Memory B cell (primary cell): Measurements from ENCODE around the gene MAMDC2.
"Not testable (repeated sequence)": the region's sequence is repeated elsewhere in the genome, so short reads cannot be mapped to it uniquely, and the experiment has no call there.

Experiments
- ATAC-seq: fragments of 150-1000 bp; cut with Tn5 transposase; 2 replicates; pipeline ENCODE4 v1.10.0; 2021; ENCODE audit warnings: low read depth, mild to moderate bottlenecking, moderate library complexity
- DNase-seq, 2 donors: peaks; one replicate each; pipeline ENCODE4 v3.0.0; 2022; ENCODE audit warnings: low spot score in 2 of 2
- H3K27ac Mint-ChIP-seq: one replicate; pipeline ENCODE4 v1.8.0; 2022; ENCODE audit warnings: mild to moderate bottlenecking, moderate library complexity, mixed read lengths
- H3K27me3 Mint-ChIP-seq: one replicate; pipeline ENCODE4 v1.8.0; 2022; ENCODE audit warnings: mixed read lengths
- H3K36me3 Mint-ChIP-seq: one replicate; pipeline ENCODE4 v1.8.0; 2022; ENCODE audit warnings: mild to moderate bottlenecking, mixed read lengths
- H3K4me1 Mint-ChIP-seq: one replicate; pipeline ENCODE4 v1.8.0; 2022; ENCODE audit warnings: mixed read lengths
- H3K4me3 Mint-ChIP-seq: one replicate; pipeline ENCODE4 v1.8.0; 2022; ENCODE audit warnings: mild to moderate bottlenecking, moderate library complexity, mixed read lengths
- H3K9me3 Mint-ChIP-seq: one replicate; pipeline ENCODE4 v1.8.0; 2022; ENCODE audit warnings: mixed read lengths

The MAMDC2 gene

GRCh38 chr9:70015099-70015498 is 28.5 kb upstream of the MAMDC2 start:
- H3K27me3 Mint-ChIP-seq = peaks cover 2% of the 10 kb centered on the region
- DNase-seq = no peak
- H3K36me3 Mint-ChIP-seq = no peaks in the 10 kb centered on the region
- no peak overlapping the region for H3K4me3 Mint-ChIP-seq
- no peak for ATAC-seq
- no peak overlapping the region for H3K27ac Mint-ChIP-seq
- H3K4me1 Mint-ChIP-seq = no peaks in the 10 kb centered on the region
- H3K9me3 Mint-ChIP-seq = no peaks in the 10 kb centered on the region

GRCh38 chr9:70020217-70020616 is 23.4 kb upstream of the MAMDC2 start:
- H3K36me3 Mint-ChIP-seq = peaks cover 2% of the 10 kb centered on the region

GRCh38 chr9:70020991-70021571 is 22.6 kb upstream of the MAMDC2 start:
- DNase-seq = no peak

More at GRCh38 chr9:70020217-70020616, 23.4 kb upstream of the MAMDC2 start:
- no peak overlapping the region for H3K4me3 Mint-ChIP-seq
- ATAC-seq = no peak
- no peak for DNase-seq
- H3K9me3 Mint-ChIP-seq = no peaks in the 10 kb centered on the region
- H3K27me3 Mint-ChIP-seq = peaks cover 6% of the 10 kb centered on the region
- no peak overlapping the region for H3K27ac Mint-ChIP-seq
- H3K4me1 Mint-ChIP-seq = no peaks in the 10 kb centered on the region

GRCh38 chr9:70028287-70028686 is 15.4 kb upstream of the MAMDC2 start:
- no peaks in the 10 kb centered on the region for H3K4me1 Mint-ChIP-seq
- H3K4me3 Mint-ChIP-seq = no peak overlapping the region
- ATAC-seq (no peak), DNase-seq (no peak)
- H3K9me3 Mint-ChIP-seq = peaks cover 6% of the 10 kb centered on the region
- peaks cover 8% of the 10 kb centered on the region for H3K27me3 Mint-ChIP-seq
- peaks cover 2% of the 10 kb centered on the region for H3K36me3 Mint-ChIP-seq
- H3K27ac Mint-ChIP-seq = no peak overlapping the region

More at GRCh38 chr9:70020991-70021571, 22.6 kb upstream of the MAMDC2 start:
- Mint-ChIP-seq H3K9me3 (peaks cover 3% of the 10 kb centered on the region), H3K27me3 (peaks cover 6% of the 10 kb centered on the region), H3K4me3 (no peak overlapping the region), H3K36me3 (peaks cover 2% of the 10 kb centered on the region), H3K27ac (no peak overlapping the region), H3K4me1 (no peaks in the 10 kb centered on the region)
- no peak for ATAC-seq

- Mint-ChIP-seq H3K4me3 (no peak overlapping the region), H3K27ac (no peak overlapping the region)
- no peak for DNase-seq
Measured at GRCh38 chr9:70030156-70030555, 13.5 kb upstream of the MAMDC2 start.

GRCh38 chr9:70031141-70031545 is 12.5 kb upstream of the MAMDC2 start:
- Mint-ChIP-seq H3K27me3 (peaks cover 5% of the 10 kb centered on the region), H3K9me3 (peaks cover 3% of the 10 kb centered on the region), H3K27ac (no peak overlapping the region), H3K4me1 (no peaks in the 10 kb centered on the region), H3K4me3 (no peak overlapping the region), H3K36me3 (no peaks in the 10 kb centered on the region)
- DNase-seq (no peak), ATAC-seq (no peak)

More at GRCh38 chr9:70030156-70030555, 13.5 kb upstream of the MAMDC2 start:
- no peaks in the 10 kb centered on the region for H3K36me3 Mint-ChIP-seq
- peaks cover 6% of the 10 kb centered on the region for H3K9me3 Mint-ChIP-seq
- H3K4me1 Mint-ChIP-seq = no peaks in the 10 kb centered on the region
- peaks cover 5% of the 10 kb centered on the region for H3K27me3 Mint-ChIP-seq
- ATAC-seq = no peak

GRCh38 chr9:70034271-70034711 is 9.4 kb upstream of the MAMDC2 start:
- Mint-ChIP-seq H3K27ac (no peak overlapping the region), H3K27me3 (peaks cover 5% of the 10 kb centered on the region), H3K4me1 (no peaks in the 10 kb centered on the region), H3K4me3 (no peak overlapping the region), H3K36me3 (peaks cover 3% of the 10 kb centered on the region), H3K9me3 (peaks cover 11% of the 10 kb centered on the region)
- DNase-seq (no peak), ATAC-seq (no peak)

GRCh38 chr9:70035691-70036090 is 8.0 kb upstream of the MAMDC2 start:
- DNase-seq (no peak), ATAC-seq (no peak)
- peaks cover 3% of the 10 kb centered on the region for H3K36me3 Mint-ChIP-seq
- H3K9me3 Mint-ChIP-seq = peaks cover 8% of the 10 kb centered on the region
- no peak overlapping the region for H3K27ac Mint-ChIP-seq
- H3K27me3 Mint-ChIP-seq = peaks cover 4% of the 10 kb centered on the region
- no peak overlapping the region for H3K4me3 Mint-ChIP-seq
- no peaks in the 10 kb centered on the region for H3K4me1 Mint-ChIP-seq

GRCh38 chr9:70036641-70037040 is 7.0 kb upstream of the MAMDC2 start:
- ATAC-seq = no peak
- no peak for DNase-seq
- H3K4me1 Mint-ChIP-seq = no peaks in the 10 kb centered on the region
- peaks cover 7% of the 10 kb centered on the region for H3K9me3 Mint-ChIP-seq
- H3K36me3 Mint-ChIP-seq = peaks cover 3% of the 10 kb centered on the region
- peaks cover 2% of the 10 kb centered on the region for H3K27me3 Mint-ChIP-seq
- no peak overlapping the region for H3K27ac Mint-ChIP-seq
- H3K4me3 Mint-ChIP-seq = no peak overlapping the region

GRCh38 chr9:70038171-70038621 is 5.5 kb upstream of the MAMDC2 start:
- H3K4me3 Mint-ChIP-seq, H3K27me3 Mint-ChIP-seq, ATAC-seq, H3K36me3 Mint-ChIP-seq, H3K9me3 Mint-ChIP-seq, H3K27ac Mint-ChIP-seq, DNase-seq, H3K4me1 Mint-ChIP-seq: not testable (repeated sequence)

- H3K9me3 Mint-ChIP-seq = peaks cover 7% of the 10 kb centered on the region
- no peak overlapping the region for H3K27ac Mint-ChIP-seq
- H3K27me3 Mint-ChIP-seq = peaks cover 15% of the 10 kb centered on the region
- ATAC-seq = no peak
- DNase-seq = no peak
- peaks cover 5% of the 10 kb centered on the region for H3K4me1 Mint-ChIP-seq
- H3K36me3 Mint-ChIP-seq = peaks cover 3% of the 10 kb centered on the region
- no peak overlapping the region for H3K4me3 Mint-ChIP-seq
Measured at GRCh38 chr9:70040376-70040903, 3.2 kb upstream of the MAMDC2 start.

- peaks cover 5% of the 10 kb centered on the region for H3K4me1 Mint-ChIP-seq
- H3K4me3 Mint-ChIP-seq = no peak overlapping the region
- peaks cover 3% of the 10 kb centered on the region for H3K36me3 Mint-ChIP-seq
- DNase-seq (no peak), ATAC-seq (no peak)
- no peak overlapping the region for H3K27ac Mint-ChIP-seq
- peaks cover 20% of the 10 kb centered on the region for H3K27me3 Mint-ChIP-seq
- H3K9me3 Mint-ChIP-seq = peaks cover 5% of the 10 kb centered on the region
Measured at GRCh38 chr9:70042461-70043215, 1.0 kb upstream of the MAMDC2 start.

- H3K4me1 Mint-ChIP-seq = peaks cover 5% of the 10 kb centered on the region
- peaks cover 2% of the 10 kb centered on the region for H3K9me3 Mint-ChIP-seq
- ATAC-seq = no peak
- no peak overlapping the region for H3K4me3 Mint-ChIP-seq
- peaks cover under 1% of the 10 kb centered on the region for H3K36me3 Mint-ChIP-seq
- peaks cover 20% of the 10 kb centered on the region for H3K27me3 Mint-ChIP-seq
- no peak overlapping the region for H3K27ac Mint-ChIP-seq
- no peak for DNase-seq
Measured at GRCh38 chr9:70043285-70043684, 363 bp upstream of the MAMDC2 start.

- H3K36me3 Mint-ChIP-seq = no peaks in the 10 kb centered on the region
- H3K27ac Mint-ChIP-seq = no peak overlapping the region
- DNase-seq = no peak
- ATAC-seq = peak; percentile 14
- peaks cover 20% of the 10 kb centered on the region for H3K27me3 Mint-ChIP-seq
- H3K4me3 Mint-ChIP-seq = peak overlapping the region; percentile 27
- peaks cover 9% of the 10 kb centered on the region for H3K4me1 Mint-ChIP-seq
- no peaks in the 10 kb centered on the region for H3K9me3 Mint-ChIP-seq
Measured at GRCh38 chr9:70044490-70045307, 1.1 kb downstream of the MAMDC2 start.
